Measurements from ENCODE around the gene TMCO5A.
"Not testable (repeated sequence)": the region's sequence is repeated elsewhere in the genome, so short reads cannot be mapped to it uniquely, and the experiment has no call there.

TMCO5A gene

GRCh38 chr15:37934340-37934739 lies at the start of gene TMCO5A:
TMCO5A (plus strand) TSS chr15:37934640; CDS start chr15:37936324, 1,684 bp downstream.
- DNase-seq (ENCODE audit: low read depth) = no peak

GRCh38 chr15:37885651-37886050 lies 48.8 kb upstream of the TMCO5A start:
- no peak for DNase-seq (ENCODE audit: low read depth)

GRCh38 chr15:37888356-37888755 lies 46.1 kb upstream of the TMCO5A start:
- no peak for DNase-seq (ENCODE audit: low read depth)

- DNase-seq (ENCODE audit: low read depth) = no peak
Observed at GRCh38 chr15:37891766-37892368, 42.6 kb upstream of the TMCO5A start.

GRCh38 chr15:37893309-37893708 lies 41.1 kb upstream of the TMCO5A start:
- DNase-seq (ENCODE audit: low read depth) = no peak

- no peak for DNase-seq (ENCODE audit: low read depth)
Observed at GRCh38 chr15:37898362-37898761, 36.1 kb upstream of the TMCO5A start.

- DNase-seq (ENCODE audit: low read depth) = no peak
Observed at GRCh38 chr15:37900326-37901221, 33.9 kb upstream of the TMCO5A start.

- DNase-seq (ENCODE audit: low read depth) = no peak
Observed at GRCh38 chr15:37902126-37902525, 32.3 kb upstream of the TMCO5A start.

GRCh38 chr15:37903919-37904625 lies 30.4 kb upstream of the TMCO5A start:
- no peak for DNase-seq (ENCODE audit: low read depth)

GRCh38 chr15:37907136-37907535 lies 27.3 kb upstream of the TMCO5A start:
- no peak for DNase-seq (ENCODE audit: low read depth)

- DNase-seq (ENCODE audit: low read depth) = no peak
Observed at GRCh38 chr15:37921527-37922385, 12.7 kb upstream of the TMCO5A start.

GRCh38 chr15:37926136-37926535 lies 8.3 kb upstream of the TMCO5A start:
- no peak for DNase-seq (ENCODE audit: low read depth)

GRCh38 chr15:37929238-37929637 lies 5.2 kb upstream of the TMCO5A start:
- no peak for DNase-seq (ENCODE audit: low read depth)

GRCh38 chr15:37931321-37931720 lies 3.1 kb upstream of the TMCO5A start:
- no peak for DNase-seq (ENCODE audit: low read depth)

GRCh38 chr15:37931868-37932267 lies 2.6 kb upstream of the TMCO5A start:
- DNase-seq (ENCODE audit: low read depth) = no peak

- no peak for DNase-seq (ENCODE audit: low read depth)
Observed at GRCh38 chr15:37932549-37932948, 1.9 kb upstream of the TMCO5A start.

GRCh38 chr15:37933666-37934065 lies 774 bp upstream of the TMCO5A start:
- DNase-seq (ENCODE audit: low read depth) = no peak

GRCh38 chr15:37940876-37941275 lies 6.4 kb downstream of the TMCO5A start:
- no peak for DNase-seq (ENCODE audit: low read depth)

- DNase-seq (ENCODE audit: low read depth) = no peak
Observed at GRCh38 chr15:37941779-37942178, 7.3 kb downstream of the TMCO5A start.

GRCh38 chr15:37951999-37952398 lies 17.6 kb downstream of the TMCO5A start:
- DNase-seq (ENCODE audit: low read depth) = no peak

GRCh38 chr15:37960742-37961141 lies 26.3 kb downstream of the TMCO5A start:
- DNase-seq (ENCODE audit: low read depth) = not testable (repeated sequence)

- DNase-seq (ENCODE audit: low read depth) = no peak
Observed at GRCh38 chr15:37967788-37968187, 33.3 kb downstream of the TMCO5A start.
